HFF-Myc (cell line): ENCODE data around the gene OR1F1.
"Not testable (repeated sequence)": the region's sequence is repeated elsewhere in the genome, so short reads cannot be mapped to it uniquely, and the experiment has no call there.

Experiments
- DNase-seq: peaks from one replicate; pipeline ENCODE4 v3.0.0-alpha.2; 2011; ENCODE audit warnings: low read depth; ENCODE audit errors: extremely low read depth
- H3K4me3 ChIP-seq: replicated peaks from 2 replicates; pipeline ENCODE4 v1.5.1; 2011; ENCODE audit warnings: low read depth, mild to moderate bottlenecking, control low read depth, low read length
- CTCF ChIP-seq: IDR thresholded peaks from 2 replicates; pipeline ENCODE4 v1.5.1; 2012; ENCODE audit warnings: mild to moderate bottlenecking, low read depth, low read length, control low read depth; ENCODE audit errors: missing control alignments

OR1F1 gene

GRCh38 chr16:3190949-3191353, 2.9 kb downstream of the OR1F1 start:
- DNase-seq: no peak
- no peak for TF ChIP-seq CTCF

GRCh38 chr16:3192476-3193019, 4.5 kb downstream of the OR1F1 start:
- H3K4me3 ChIP-seq: no peak overlapping the region
- no peak for DNase-seq
- TF ChIP-seq CTCF: no peak

More at GRCh38 chr16:3190949-3191353, 2.9 kb downstream of the OR1F1 start:
- H3K4me3 ChIP-seq: peak overlapping the region; percentile 43

GRCh38 chr16:3193221-3194212, 5.5 kb downstream of the OR1F1 start:
- no peak overlapping the region for H3K4me3 ChIP-seq
- no peak for DNase-seq
- no peak for TF ChIP-seq CTCF

GRCh38 chr16:3194792-3195191, 6.8 kb downstream of the OR1F1 start:
- no peak for DNase-seq
- TF ChIP-seq CTCF: no peak
- no peak overlapping the region for H3K4me3 ChIP-seq

GRCh38 chr16:3195975-3196374, 8.0 kb downstream of the OR1F1 start:
- TF ChIP-seq CTCF: no peak
- no peak for DNase-seq
- no peak overlapping the region for H3K4me3 ChIP-seq

GRCh38 chr16:3197694-3198333, 9.8 kb downstream of the OR1F1 start:
- DNase-seq: not testable (repeated sequence)

GRCh38 chr16:3198334-3199072, 10.5 kb downstream of the OR1F1 start:
- no peak overlapping the region for H3K4me3 ChIP-seq
- no peak for DNase-seq

More at GRCh38 chr16:3197694-3198333, 9.8 kb downstream of the OR1F1 start:
- not testable (repeated sequence) for H3K4me3 ChIP-seq

More at GRCh38 chr16:3198334-3199072, 10.5 kb downstream of the OR1F1 start:
- TF ChIP-seq CTCF: no peak
